ENCODE data around the gene SLC20A1.

DNA sequence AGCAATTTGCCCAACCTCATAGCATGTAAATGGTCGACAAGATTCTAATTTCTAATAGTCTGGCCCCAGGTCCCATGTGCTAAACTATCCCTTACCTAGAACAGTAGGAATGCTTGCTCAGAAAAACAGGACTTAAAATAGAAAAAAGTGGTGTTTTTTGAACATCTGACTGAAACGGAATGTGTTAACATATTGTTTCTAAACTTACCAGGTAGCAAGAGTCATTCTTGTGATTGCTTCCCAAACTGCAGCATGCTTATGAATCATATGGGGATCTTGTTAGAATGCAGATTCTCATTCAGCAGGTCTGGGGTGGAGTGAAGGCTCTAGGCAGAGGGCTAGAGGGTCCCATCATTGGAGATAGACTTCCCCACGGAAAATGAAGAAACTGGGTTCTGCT lies 5.8 kb upstream of the SLC20A1 start:
- TF ChIP-seq, protein P1, sequence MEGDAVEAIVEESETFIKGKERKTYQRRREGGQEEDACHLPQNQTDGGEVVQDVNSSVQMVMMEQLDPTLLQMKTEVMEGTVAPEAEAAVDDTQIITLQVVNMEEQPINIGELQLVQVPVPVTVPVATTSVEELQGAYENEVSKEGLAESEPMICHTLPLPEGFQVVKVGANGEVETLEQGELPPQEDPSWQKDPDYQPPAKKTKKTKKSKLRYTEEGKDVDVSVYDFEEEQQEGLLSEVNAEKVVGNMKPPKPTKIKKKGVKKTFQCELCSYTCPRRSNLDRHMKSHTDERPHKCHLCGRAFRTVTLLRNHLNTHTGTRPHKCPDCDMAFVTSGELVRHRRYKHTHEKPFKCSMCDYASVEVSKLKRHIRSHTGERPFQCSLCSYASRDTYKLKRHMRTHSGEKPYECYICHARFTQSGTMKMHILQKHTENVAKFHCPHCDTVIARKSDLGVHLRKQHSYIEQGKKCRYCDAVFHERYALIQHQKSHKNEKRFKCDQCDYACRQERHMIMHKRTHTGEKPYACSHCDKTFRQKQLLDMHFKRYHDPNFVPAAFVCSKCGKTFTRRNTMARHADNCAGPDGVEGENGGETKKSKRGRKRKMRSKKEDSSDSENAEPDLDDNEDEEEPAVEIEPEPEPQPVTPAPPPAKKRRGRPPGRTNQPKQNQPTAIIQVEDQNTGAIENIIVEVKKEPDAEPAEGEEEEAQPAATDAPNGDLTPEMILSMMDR (IDR thresholded peaks at IDR 0.05) = no peak
- no peak for TF ChIP-seq EP300 (IDR thresholded peaks at IDR 0.05)
